ENCODE measurements around the gene GPX7. TPM values are rescaled to one million over a fixed set of nuclear protein-coding genes. Genes with fewer than 3 reads are reported as not detected.

Gene GPX7
- total RNA-seq (2012; rRNA removed), result 3.1 and 3.4 TPM in 2 replicates
- polyA plus RNA-seq (2012; rRNA removed), result 3.2 and 3.8 TPM in 2 replicates
- polyA plus RNA-seq (2012; cell fraction: cytosol; rRNA removed), result 0.90 and 4.0 TPM in 2 replicates
- polyA plus RNA-seq (2012; cell fraction: nucleus; rRNA removed; ENCODE audit: low replicate concordance), result 2.0 and 2.5 TPM in 2 replicates
- percentile 32 among the genes with signal in this experiment for Bru-seq, nascent RNA
- BruChase-seq, experiment 1, labeled RNA remaining after a 6-hour chase, result percentile 32 among the genes with signal in this experiment
- BruChase-seq, experiment 2, labeled RNA remaining after a 2-hour chase, result percentile 24 among the genes with signal in this experiment
- long read RNA-seq, partial matches to known transcripts, result 0 of 3 reads
- long read RNA-seq, other reads (novel, unspliced or antisense), result 1 of 3 reads

GRCh38 chr1:52601991-52602855, at the start of gene GPX7:
TSS of gene GPX7 (plus strand) at chr1:52602371. CDS start at chr1:52602410, 39 bp downstream.
- in situ Hi-C loops (cut with MboI; ENCODE audit: low sequenced_read_pairs), result no loop called here
- Histone ChIP-seq H4K91ac (ENCODE audit: insufficient read depth, low read depth, low read length) (peak within 1 kb of the TSS; percentile 49), H3K4me3 (ENCODE audit: insufficient read depth, low read depth, low read length) (peak within 1 kb of the TSS; percentile 34), H2BK120ac (ENCODE audit: low read depth, low read length) (peak within 1 kb of the TSS; percentile 40; the same call in 1 of the 2 replicates), H3K18ac (ENCODE audit: low read depth, low read length) (peak within 1 kb of the TSS; percentile 32; the same call in 1 of the 2 replicates), H3K9ac (ENCODE audit: low read depth, low read length) (peak within 1 kb of the TSS; percentile 61), H3K27me3 (ENCODE audit: control insufficient read depth, insufficient read depth, low read length) (peaks cover 13% of the 10 kb centered on the region), H3K56ac (ENCODE audit: extremely low read depth, insufficient read depth, low read length) (no peak within 1 kb of the TSS), H3K14ac (replicated peaks; ENCODE audit: low read depth, low read length) (peak within 1 kb of the TSS; percentile 69), H3K23ac (ENCODE audit: low read depth, low read length) (peak within 1 kb of the TSS; percentile 42), H2AK9ac (replicated peaks; ENCODE audit: low read depth, low read length, poor library complexity) (peak within 1 kb of the TSS; percentile 57), H3K4me2 (ENCODE audit: low read depth, low read length) (peak within 1 kb of the TSS; percentile 67; the same call in 1 of the 2 replicates), H3K36me3 (ENCODE audit: control insufficient read depth, insufficient read depth, low read length) (no peaks in the 10 kb centered on the region), H3K27ac (ENCODE audit: insufficient read depth, low read length) (peak within 1 kb of the TSS; percentile 42; the same call in 1 of the 2 replicates), H3K79me1 (ENCODE audit: low read depth in 1 of 2, low read length in 2 of 2) (no peaks in the 10 kb centered on the region), H3K4me1 (ENCODE audit: control insufficient read depth, insufficient read depth, low read length) (peaks cover 5% of the 10 kb centered on the region; the same call in 1 of the 2 replicates), H2BK20ac (ENCODE audit: low read depth, low read length) (no peak within 1 kb of the TSS), H4K8ac (ENCODE audit: low read depth in 2 of 2, low read length in 2 of 2) (peak within 1 kb of the TSS; percentile 20 to 82; a peak in 3 of 4 replicates), H4K20me1 (ENCODE audit: insufficient read depth, low read length) (no peaks in the 10 kb centered on the region), H3K9me1 (ENCODE audit: insufficient read depth, low read length) (peaks cover 7% of the 10 kb centered on the region), H2BK5ac (ENCODE audit: low read depth, low read length, poor library complexity, severe bottlenecking) (no peak within 1 kb of the TSS), H2AFZ (replicated peaks; ENCODE audit: low read length, poor library complexity) (peak within 1 kb of the TSS; percentile 90), H2AK5ac (ENCODE audit: low read depth, low read length) (0 out of 2 replicates have a peak within 1 kb of the TSS, but pooled peaks have one; percentile 9), H4K5ac (ENCODE audit: low read depth, low read length) (peak within 1 kb of the TSS; percentile 86), H3K4ac (ENCODE audit: low read depth, low read length) (peak within 1 kb of the TSS; percentile 30), H2BK15ac (ENCODE audit: low read depth, low read length) (no peak within 1 kb of the TSS; the same call in 2 of the 3 replicates), H3K9me3 (ENCODE audit: control insufficient read depth, insufficient read depth, low read length) (no peaks in the 10 kb centered on the region)
- DNase-seq (peak; percentile 39), ATAC-seq (ENCODE audit: low read depth) (peak; percentile 75)
- POLR2A ChIA-PET (ENCODE audit: unreplicated experiment), result no interaction called here
- TF ChIP-seq RCOR1 (IDR thresholded peaks at IDR 0.05; ENCODE audit: insufficient replicate concordance, low read length), result no peak
- no peak for TF ChIP-seq BHLHE40 (IDR thresholded peaks at IDR 0.05; ENCODE audit: low read depth, low read length)
- no peak for TF ChIP-seq CHD1 (IDR thresholded peaks at IDR 0.05; ENCODE audit: low read depth, low read length)
- no peak for TF ChIP-seq POLR2A (IDR thresholded peaks at IDR 0.05; ENCODE audit: low read depth, low read length)
- TF ChIP-seq MAZ (IDR thresholded peaks at IDR 0.05; ENCODE audit: borderline replicate concordance, low read depth, low read length), result no peak
- dilution Hi-C loops (cut with HindIII; ENCODE audit: low sequenced_read_pairs, unreplicated experiment), result no loop called here
- BruUV-seq (replicated peaks), result no TSS peak
- intact Hi-C loops (cut with micrococcal nuclease), result no loop called here
- 14% methylated on average over 36 of the region's 97 CpGs; no CpG with 5 or more reads in 1 of the 2 experiments for WGBS, 2 experiments (ENCODE audit: extremely low coverage in 2 of 2, insufficient read length in 1 of 2)
- CTCF ChIA-PET, result interaction anchor here (0.5 kb wide), 1 partner anchor 34 kb away, joined by 6 read pairs; no protein-coding TSS in a partner anchor
